Measurements from ENCODE around the gene PRKN.

The PRKN gene

DNA sequence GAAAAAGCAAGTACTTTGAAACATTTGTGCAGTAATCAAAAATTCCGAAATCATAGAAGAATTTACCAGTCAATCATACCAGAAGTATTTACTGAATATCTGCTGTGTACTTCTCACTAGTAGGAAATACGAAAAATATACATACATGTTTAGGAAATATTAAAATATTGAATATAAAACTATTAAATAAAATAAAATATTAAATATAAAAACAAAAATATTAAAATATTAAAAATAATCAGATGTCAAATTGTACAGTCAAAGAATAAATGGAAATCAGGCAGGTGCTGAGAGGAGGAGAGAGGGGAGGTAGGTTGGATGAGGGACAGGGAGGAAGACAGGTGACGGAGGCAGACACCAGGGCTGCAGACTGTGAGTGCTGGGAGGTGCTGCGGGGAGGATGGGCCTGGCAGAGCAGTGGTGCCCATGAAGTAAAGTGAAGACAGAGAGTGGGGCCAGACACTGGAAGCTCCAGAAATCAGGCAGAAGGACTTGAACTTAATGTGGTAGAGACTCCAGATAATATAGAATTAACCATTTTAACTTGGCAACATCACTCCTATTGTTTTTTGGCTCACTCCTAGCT is 55.9 kb downstream of the PRKN start:
- no peak for DNase-seq

- no peak for DNase-seq
Measured at GRCh38 chr6:162670345-162670744, 57.2 kb downstream of the PRKN start.

DNA sequence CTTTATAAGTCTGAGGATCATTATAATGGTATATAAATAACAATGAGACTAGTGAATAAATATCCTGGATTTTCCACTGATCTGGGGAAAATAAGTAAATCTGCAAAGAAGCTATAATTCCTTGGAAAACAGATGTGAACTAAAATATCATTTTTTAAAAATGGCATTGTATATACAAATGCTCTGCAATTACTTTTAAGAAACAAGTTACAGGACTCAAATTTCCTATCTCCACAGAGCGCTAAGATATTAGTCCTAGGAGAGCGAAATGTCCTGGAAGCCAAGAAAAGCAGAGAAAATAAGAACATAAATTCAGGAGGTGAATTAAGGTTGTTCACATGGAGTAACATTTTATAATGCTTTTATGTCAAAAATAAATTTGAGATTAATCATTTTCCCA is 61.3 kb downstream of the PRKN start:
- no peak for DNase-seq

GRCh38 chr6:162653808-162654207 is 73.8 kb downstream of the PRKN start:
- DNase-seq = no peak

DNA sequence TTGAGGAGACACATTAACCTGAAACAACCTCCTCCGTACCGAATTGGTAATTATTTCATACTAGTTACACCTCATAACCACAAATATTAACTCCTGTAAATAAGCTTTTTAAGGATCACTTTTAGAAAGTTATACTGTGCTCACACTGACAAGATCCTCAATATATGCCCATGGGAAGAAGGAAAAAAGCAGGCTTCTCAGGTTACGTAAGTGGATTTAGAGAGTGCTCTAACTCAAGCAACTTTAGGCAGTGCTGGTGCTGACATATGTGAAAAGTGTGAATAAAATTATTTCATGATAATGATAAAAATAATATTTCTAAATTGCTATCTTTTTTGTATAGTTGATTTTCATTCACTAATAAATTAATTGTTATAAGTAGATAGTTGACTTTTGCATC is 76.1 kb downstream of the PRKN start:
- no peak for DNase-seq

GRCh38 chr6:162649271-162649670 is 78.3 kb downstream of the PRKN start:
- DNase-seq = no peak

GRCh38 chr6:162644153-162644552 is 83.4 kb downstream of the PRKN start:
- no peak for DNase-seq

- DNase-seq = no peak
Measured at GRCh38 chr6:162640756-162641155, 86.8 kb downstream of the PRKN start.

DNA sequence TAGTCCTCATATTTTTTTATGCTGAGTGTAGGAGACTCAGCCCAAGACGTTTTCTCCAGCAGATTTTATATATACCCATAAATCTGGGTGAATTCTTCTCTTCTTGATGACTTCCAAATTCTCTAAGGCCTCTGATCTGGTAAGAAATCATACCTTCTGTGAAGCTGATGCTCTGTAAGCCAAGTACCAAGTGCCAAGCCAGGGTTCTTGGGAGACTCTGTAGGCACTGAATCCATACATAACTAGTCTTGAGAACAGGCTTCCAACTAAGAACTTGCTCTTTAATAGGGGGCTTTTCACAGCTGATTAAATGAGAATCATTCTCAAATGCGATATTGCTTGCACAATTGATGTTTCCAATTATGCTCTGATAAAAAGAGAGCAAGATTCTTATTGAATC is 87.6 kb downstream of the PRKN start:
- no peak for DNase-seq

DNA sequence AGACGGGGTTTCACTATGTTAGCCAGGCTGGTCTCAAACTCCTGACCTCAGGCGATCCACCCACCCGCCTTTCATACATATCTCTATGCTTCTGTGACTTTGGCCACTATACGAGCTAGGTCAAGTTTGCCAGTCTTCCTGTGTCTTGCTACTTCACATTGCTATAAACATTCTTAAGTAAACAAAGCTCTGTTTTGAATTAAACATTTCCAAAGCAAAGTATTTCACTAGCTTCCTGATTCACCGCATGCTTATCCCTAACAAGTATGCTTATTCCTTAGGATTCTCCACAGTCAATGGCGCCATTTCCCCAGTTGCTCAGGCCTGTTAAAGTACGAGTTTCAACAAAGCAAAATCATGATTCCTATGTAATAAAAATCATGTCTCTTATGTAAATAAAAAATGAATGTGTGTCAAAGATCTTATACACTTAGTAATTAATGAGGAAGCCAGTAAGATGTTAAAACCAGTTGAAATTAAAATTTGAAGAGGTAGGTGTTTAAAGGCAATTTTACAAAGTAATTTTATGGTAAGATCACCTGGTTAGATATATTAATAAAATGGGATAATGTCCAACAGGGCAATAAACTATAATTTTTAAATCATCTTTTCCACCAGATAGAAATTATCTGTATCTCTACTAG is 88.5 kb downstream of the PRKN start:
- no peak for DNase-seq

DNA sequence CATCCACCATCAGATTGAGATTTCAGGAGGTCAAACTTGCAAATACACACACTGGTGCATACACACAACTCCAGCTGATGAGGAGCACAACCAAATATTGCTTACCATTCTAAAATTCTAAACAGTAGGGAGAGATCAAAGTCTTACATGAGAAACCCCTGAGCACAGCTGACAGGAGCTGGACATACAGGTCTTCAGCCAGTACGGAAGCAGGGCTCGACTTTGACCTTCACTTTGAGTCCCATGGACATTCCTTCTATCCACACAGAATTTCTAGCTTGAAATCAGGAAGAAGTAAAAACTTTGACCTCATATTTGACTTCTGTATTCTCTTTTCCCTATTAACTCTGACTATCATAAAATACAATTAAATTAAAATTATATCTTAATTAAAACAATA is 90.2 kb downstream of the PRKN start:
- DNase-seq = no peak

DNA sequence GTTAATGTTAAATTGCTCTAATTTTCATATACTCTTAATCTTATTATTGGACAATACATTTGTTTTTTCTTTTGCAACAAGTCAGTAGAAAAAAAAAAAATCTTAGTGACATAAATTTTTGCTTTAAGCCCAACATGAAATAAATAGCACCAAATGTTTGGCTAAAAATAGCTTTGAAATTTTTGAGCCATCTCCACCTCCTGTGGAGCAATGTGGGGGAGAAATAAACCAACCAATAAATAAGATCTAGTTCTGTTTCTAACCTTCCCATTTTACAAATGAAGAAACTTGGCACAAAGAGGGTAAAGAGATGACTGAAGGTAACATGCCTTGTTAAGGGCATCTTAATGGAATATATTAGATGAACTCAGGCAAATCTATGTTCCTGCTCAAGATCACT is 91.4 kb downstream of the PRKN start:
- DNase-seq = no peak

DNA sequence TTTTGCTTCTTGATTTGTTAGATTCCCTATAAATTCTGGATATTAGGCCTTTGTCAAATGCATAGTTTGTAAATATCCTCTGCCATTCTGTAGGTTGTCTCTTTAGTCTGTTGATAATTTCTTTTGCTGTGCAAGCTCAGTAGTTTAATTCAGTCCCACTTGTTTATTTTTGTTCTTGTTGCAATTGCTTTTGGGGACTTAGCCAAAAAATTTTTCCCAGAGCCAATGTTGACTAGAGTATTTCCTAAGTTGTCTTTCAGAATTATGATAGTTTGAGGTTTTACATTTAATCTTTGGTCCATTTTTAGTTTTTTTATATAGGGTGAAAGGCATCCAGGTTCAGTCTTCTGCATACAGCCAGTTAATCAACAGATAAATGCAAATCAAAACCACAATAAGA is 96.0 kb downstream of the PRKN start:
- no peak for DNase-seq

DNA sequence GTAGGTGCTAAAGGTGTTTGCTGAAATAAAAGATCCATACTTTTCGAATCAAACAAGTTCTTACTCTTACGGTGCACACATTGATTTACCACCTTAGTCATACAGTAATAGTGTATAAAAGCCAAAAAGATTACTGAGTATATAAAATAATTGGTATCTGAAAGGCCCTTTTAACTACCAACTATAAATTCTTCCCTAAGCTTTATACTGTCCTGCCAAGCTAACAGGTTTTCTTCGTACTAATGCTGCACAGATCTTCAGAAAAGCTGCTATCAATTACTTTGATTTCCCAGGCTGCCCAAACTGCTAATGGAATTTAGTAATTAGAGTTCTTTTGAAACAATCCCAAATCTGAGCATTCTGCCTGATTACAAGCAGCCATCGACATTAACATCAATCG is 97.5 kb downstream of the PRKN start:
- no peak for DNase-seq

- no peak for DNase-seq
Measured at GRCh38 chr6:162627825-162628224, 99.7 kb downstream of the PRKN start.

- no peak for DNase-seq
Measured at GRCh38 chr6:162627362-162627761, 100.2 kb downstream of the PRKN start.

GRCh38 chr6:162626869-162627268 is 100.7 kb downstream of the PRKN start:
- no peak for DNase-seq

GRCh38 chr6:162625846-162626540 is 101.6 kb downstream of the PRKN start:
- no peak for DNase-seq

GRCh38 chr6:162622572-162622971 is 105.0 kb downstream of the PRKN start:
- no peak for DNase-seq

GRCh38 chr6:162621246-162621645 is 106.3 kb downstream of the PRKN start:
- no peak for DNase-seq

DNA sequence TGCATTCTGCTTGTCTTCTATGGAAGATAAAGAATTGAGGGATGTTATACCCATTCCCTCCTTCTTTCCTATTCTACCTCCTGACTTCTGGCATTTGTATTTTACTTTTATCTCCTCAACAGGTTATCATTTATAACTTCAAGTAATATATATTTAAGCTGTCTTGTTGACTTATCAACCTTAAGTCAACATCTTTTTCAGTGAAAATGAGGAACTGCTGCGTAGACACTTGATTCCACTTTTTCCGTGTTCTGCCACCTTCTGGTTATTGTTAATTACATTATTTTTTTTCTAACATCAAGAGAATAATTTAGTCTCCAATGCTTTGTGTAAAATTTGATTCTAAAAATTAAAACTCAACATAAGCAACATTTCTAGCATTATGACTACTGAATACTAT is 107.5 kb downstream of the PRKN start:
- no peak for DNase-seq

GRCh38 chr6:162618448-162619002 is 109.0 kb downstream of the PRKN start:
- no peak for DNase-seq

GRCh38 chr6:162615016-162615705 is 112.4 kb downstream of the PRKN start:
- no peak for DNase-seq

DNA sequence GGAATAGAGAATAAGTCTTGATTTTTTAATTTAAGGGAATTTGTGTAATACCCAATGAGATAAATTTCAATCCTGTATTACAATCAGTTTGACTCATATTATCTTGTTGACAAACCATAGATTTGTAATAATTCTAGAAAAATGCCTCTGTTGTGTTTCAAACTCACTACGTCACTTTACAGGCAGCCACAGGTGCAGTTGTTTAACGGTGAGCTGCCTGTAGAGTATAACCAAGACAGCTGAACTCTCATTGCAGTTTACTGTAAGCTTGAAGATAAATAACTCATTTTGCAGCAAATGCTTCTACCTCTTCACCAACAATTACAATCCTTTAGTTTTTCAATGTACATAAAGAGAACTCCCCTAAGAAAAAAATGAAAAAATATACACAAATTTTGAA is 114.3 kb downstream of the PRKN start:
- no peak for DNase-seq
